NCI-H2107 (cell line): ENCODE measurements around the gene GDF11.
A peak's percentile ranks its signal among the peaks of the same experiment; 100 is the strongest.

Experiments
- DNase-seq: peaks from one replicate; lab custom pipeline; 2025; lab: John Stamatoyannopoulos, UW

Gene GDF11

GRCh38 chr12:55795950-55796349 lies 53.0 kb downstream of the GDF11 start:
- DNase-seq: no peak

- peak; percentile 23 for DNase-seq
Measured at GRCh38 chr12:55797068-55797467, 54.1 kb downstream of the GDF11 start.

- no peak for DNase-seq
Measured at GRCh38 chr12:55797550-55797949, 54.6 kb downstream of the GDF11 start.
